ENCODE measurements around the gene CCBE1. TPM values are rescaled to one million over a fixed set of nuclear protein-coding genes. Genes with fewer than 3 reads are reported as not detected.

Gene CCBE1
- total RNA-seq (2011; cell fraction: chromatin; rRNA removed; ENCODE audit: low replicate concordance), result not detected in 2 replicates
- not detected in 2 replicates for total RNA-seq (2011; cell fraction: nucleolus; rRNA removed)
- not detected in 2 replicates for total RNA-seq (2011; cell fraction: nucleoplasm; rRNA removed)
- total RNA-seq (2014; rRNA removed) (not detected in 2 replicates), total RNA-seq (2014; rRNA removed; fragmentation: Illumina TruSeq; extraction: Trizol) (not detected in 2 replicates), total RNA-seq (2015; rRNA removed; fragmentation: Illumina TruSeq; extraction: Trizol) (not detected in 2 replicates), total RNA-seq (2021) (0.13 and 0.20 TPM in 2 replicates), polyA plus RNA-seq (2011; rRNA removed) (not detected in 2 replicates), polyA plus RNA-seq (2014; fragmentation: Illumina TruSeq; extraction: Trizol) (not detected in 2 replicates), polyA plus RNA-seq (2014; fragmentation: Nextera tagmentation; extraction: Ambion mirVana) (not detected), polyA plus RNA-seq (2014; rRNA removed) (not detected in 2 replicates), polyA minus RNA-seq (2011; rRNA and poly(A)+ RNA removed) (not detected in 2 replicates), Bru-seq, nascent RNA (percentile 4 among the genes with signal in this experiment), BruChase-seq, experiment 1, labeled RNA remaining after a 2-hour chase (percentile 2 among the genes with signal in this experiment), BruChase-seq, experiment 2, labeled RNA remaining after a 6-hour chase (percentile 6 among the genes with signal in this experiment)
- polyA plus RNA-seq (2011; cell fraction: cytosol; rRNA removed), result not detected in 2 replicates
- polyA plus RNA-seq (2011; cell fraction: nucleus; rRNA removed), result 0.01 TPM in 1 of 2 replicates, not detected in the other
- not detected in 2 replicates for polyA plus RNA-seq (2012)
- polyA minus RNA-seq (2011; cell fraction: cytosol; rRNA and poly(A)+ RNA removed), result not detected in 2 replicates
- not detected in 2 replicates for polyA minus RNA-seq (2011; cell fraction: nucleus; rRNA and poly(A)+ RNA removed)
- long read RNA-seq, experiment 1, result 0 reads
- long read RNA-seq, experiment 2, result 0 reads
- long read RNA-seq, experiment 3, result 0 reads

- intact Hi-C loops (cut with micrococcal nuclease), result loop anchor here (2.0 kb wide), 1 partner anchor 125 kb away; no protein-coding TSS in a partner anchor
- no TSS peak for BruUV-seq (replicated peaks)
- Histone ChIP-seq H3K79me2 (ENCODE audit: control insufficient read depth, insufficient read depth, low read length) (no peaks in the 10 kb centered on the region), H3K36me3 (ENCODE audit: control insufficient read depth, insufficient read depth, low read length) (no peaks in the 10 kb centered on the region), H3K4me3 (no peak within 1 kb of the TSS), H2AFZ (ENCODE audit: low read depth, low read length) (no peak within 1 kb of the TSS), H3K27ac (ENCODE audit: extremely low read depth, low read depth, low read length) (no peak within 1 kb of the TSS), H3K9ac (ENCODE audit: insufficient read depth in 1 of 2, low read depth in 2 of 2, low read length in 2 of 2) (no peak within 1 kb of the TSS), H3K4me1 (replicated peaks in 1 of 2; ENCODE audit: control insufficient read depth in 2 of 2, insufficient read depth in 2 of 2, low read length in 2 of 2) (peaks cover 0 to 11% of the 10 kb centered on the region in 2 experiments; a peak in 2 of 5 replicates), H3K4me2 (ENCODE audit: insufficient read depth, low read length) (no peak within 1 kb of the TSS), H3K9me1 (ENCODE audit: control insufficient read depth, insufficient read depth, low read length) (no peaks in the 10 kb centered on the region), H4K20me1 (replicated peaks; ENCODE audit: control insufficient read depth, insufficient read depth, low read length) (no peaks in the 10 kb centered on the region; the same call in 1 of the 2 replicates), H3K27me3 (ENCODE audit: control insufficient read depth in 2 of 2, insufficient read depth in 2 of 2, low read length in 2 of 2) (peaks cover 0 to 19% of the 10 kb centered on the region in 2 experiments; a peak in 1 of 5 replicates), H3K9me3 (replicated peaks; ENCODE audit: control insufficient read depth, insufficient read depth, low read depth, low read length) (no peaks in the 10 kb centered on the region)
- WGBS (ENCODE audit: insufficient coverage, low coverage, missing lambda C conversion rate), result 4% methylated on average over 10 of the region's 46 CpGs
- ChIA-PET CTCF (ENCODE audit: low intra/inter-chr PET ratio) (interaction anchor here (0.6 kb wide), 2 partner anchors 8 to 133 kb away, joined by 4 to 5 read pairs; no protein-coding TSS in a partner anchor), POLR2A (no interaction called here)
- ATAC-seq, result peak; percentile 93
- no peak for FAIRE-seq
- peak; percentile 34 to 63 (median 58) for DNase-seq (ENCODE audit: extremely low read depth in 1 of 4, low spot score in 3 of 4)
- in situ Hi-C loops (cut with MboI), result no loop called here
- 0 out of 4 replicates have a peak, but pooled peaks of 1 of the 2 experiments have one; percentile 13 for TF ChIP-seq RAD21 (CRISPR knock-in tag; conservative IDR thresholded peaks at IDR 0.05 in 1 of 2, IDR thresholded peaks at IDR 0.05 in 1 of 2)
- TF ChIP-seq, protein P1, sequence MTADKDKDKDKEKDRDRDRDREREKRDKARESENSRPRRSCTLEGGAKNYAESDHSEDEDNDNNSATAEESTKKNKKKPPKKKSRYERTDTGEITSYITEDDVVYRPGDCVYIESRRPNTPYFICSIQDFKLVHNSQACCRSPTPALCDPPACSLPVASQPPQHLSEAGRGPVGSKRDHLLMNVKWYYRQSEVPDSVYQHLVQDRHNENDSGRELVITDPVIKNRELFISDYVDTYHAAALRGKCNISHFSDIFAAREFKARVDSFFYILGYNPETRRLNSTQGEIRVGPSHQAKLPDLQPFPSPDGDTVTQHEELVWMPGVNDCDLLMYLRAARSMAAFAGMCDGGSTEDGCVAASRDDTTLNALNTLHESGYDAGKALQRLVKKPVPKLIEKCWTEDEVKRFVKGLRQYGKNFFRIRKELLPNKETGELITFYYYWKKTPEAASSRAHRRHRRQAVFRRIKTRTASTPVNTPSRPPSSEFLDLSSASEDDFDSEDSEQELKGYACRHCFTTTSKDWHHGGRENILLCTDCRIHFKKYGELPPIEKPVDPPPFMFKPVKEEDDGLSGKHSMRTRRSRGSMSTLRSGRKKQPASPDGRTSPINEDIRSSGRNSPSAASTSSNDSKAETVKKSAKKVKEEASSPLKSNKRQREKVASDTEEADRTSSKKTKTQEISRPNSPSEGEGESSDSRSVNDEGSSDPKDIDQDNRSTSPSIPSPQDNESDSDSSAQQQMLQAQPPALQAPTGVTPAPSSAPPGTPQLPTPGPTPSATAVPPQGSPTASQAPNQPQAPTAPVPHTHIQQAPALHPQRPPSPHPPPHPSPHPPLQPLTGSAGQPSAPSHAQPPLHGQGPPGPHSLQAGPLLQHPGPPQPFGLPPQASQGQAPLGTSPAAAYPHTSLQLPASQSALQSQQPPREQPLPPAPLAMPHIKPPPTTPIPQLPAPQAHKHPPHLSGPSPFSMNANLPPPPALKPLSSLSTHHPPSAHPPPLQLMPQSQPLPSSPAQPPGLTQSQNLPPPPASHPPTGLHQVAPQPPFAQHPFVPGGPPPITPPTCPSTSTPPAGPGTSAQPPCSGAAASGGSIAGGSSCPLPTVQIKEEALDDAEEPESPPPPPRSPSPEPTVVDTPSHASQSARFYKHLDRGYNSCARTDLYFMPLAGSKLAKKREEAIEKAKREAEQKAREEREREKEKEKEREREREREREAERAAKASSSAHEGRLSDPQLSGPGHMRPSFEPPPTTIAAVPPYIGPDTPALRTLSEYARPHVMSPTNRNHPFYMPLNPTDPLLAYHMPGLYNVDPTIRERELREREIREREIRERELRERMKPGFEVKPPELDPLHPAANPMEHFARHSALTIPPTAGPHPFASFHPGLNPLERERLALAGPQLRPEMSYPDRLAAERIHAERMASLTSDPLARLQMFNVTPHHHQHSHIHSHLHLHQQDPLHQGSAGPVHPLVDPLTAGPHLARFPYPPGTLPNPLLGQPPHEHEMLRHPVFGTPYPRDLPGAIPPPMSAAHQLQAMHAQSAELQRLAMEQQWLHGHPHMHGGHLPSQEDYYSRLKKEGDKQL (CRISPR knock-in tag; IDR thresholded peaks at IDR 0.05; ENCODE audit: borderline replicate concordance), result no peak
- no peak for TF ChIP-seq NKRF (IDR thresholded peaks at IDR 0.05; ENCODE audit: borderline replicate concordance)
- no peak for TF ChIP-seq CBX1 (IDR thresholded peaks at IDR 0.05; ENCODE audit: low read depth)
- no peak for TF ChIP-seq CHD4 (IDR thresholded peaks at IDR 0.05; ENCODE audit: insufficient read depth, insufficient replicate concordance, low read depth, low read length, poor library complexity, severe bottlenecking)
Observed at GRCh38 chr18:59697236-59697932, at the start of gene CCBE1. Gene CCBE1 (minus strand): TSS chr18:59697423.
